GM21447 (cell line): Measurements from ENCODE around the gene OR8U1.
"Not testable (repeated sequence)": the region's sequence is repeated elsewhere in the genome, so short reads cannot be mapped to it uniquely, and the experiment has no call there.

Experiments used
- ATAC-seq: cut with Tn5 transposase; IDR thresholded peaks from one replicate; pipeline ENCODE4 v1.9.1; 2021; ENCODE audit not compliant: unreplicated experiment

Gene OR8U1

GRCh38 chr11:56375324-56375723 lies at the start of gene OR8U1:
OR8U1 (plus strand) TSS chr11:56375624; CDS start chr11:56375624, 0 bp downstream.
- no peak for ATAC-seq

DNA sequence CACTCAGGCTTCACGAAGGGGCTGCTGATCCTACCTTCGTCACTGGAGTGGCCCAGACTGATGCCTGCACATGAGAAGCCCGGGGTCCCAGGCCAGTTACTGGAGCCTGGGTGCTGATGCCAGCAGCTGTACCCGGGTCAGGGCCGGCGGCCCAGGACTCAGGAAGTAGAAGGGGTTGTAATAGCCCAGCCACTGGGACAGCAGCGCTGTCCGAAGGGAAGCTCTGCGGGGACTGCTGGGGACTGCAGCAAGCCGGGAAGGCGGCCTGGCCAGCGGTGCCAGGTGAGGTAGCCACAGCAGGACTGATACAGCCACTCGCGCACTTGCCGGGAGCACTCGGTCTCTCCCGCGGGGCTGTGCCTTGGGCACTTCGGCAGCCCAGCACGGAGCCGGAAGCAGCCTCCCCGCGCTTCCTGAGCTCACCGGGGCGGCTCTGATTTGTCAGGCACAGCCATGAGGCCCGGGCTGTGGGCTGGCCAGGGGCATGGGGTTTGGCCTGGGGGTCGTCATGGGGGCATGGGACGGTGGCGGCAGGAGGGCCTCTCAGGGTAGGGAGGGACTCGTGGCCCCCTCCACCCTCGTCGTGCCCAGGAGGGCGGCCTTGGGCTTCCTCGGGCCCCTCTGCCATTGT lies 43.4 kb upstream of the OR8U1 start:
- no peak for ATAC-seq

DNA sequence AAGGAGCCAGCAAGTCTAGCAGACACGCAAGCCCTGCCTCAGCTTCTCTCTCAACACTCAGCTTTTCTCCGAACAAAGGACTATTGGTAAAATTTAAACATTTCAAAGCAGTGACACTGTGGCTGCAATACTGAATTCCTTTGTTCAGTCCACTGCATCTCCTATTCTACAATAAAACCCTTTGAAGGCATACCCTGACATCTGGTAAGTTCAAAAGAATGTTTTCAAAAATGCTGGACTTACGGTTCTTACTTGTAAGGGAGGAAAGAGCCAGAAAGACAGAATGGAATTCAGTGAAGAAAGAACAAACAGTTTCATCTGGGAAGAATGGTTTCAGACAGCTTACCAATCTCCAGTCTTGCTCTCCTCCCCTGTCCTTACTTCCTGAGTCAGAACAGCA lies 42.3 kb upstream of the OR8U1 start:
- no peak for ATAC-seq

DNA sequence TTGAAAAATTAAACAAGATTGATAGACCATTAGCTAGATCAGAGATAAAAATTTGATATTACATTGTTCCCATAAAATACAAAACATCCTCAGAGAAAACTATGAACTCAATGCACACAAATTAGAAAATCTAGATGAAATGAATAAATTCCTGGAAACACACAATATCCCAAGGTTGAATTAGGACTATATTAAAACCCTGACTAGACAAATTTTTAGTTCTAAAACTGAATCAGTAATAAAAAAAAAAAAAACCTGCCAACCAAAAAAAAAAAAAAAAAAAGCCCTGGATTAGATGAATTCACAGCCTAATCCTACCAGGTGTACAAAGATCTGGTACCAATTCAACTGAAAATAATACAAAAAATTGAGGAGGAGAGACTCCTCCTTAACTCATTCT lies 35.1 kb upstream of the OR8U1 start:
- ATAC-seq = no peak

DNA sequence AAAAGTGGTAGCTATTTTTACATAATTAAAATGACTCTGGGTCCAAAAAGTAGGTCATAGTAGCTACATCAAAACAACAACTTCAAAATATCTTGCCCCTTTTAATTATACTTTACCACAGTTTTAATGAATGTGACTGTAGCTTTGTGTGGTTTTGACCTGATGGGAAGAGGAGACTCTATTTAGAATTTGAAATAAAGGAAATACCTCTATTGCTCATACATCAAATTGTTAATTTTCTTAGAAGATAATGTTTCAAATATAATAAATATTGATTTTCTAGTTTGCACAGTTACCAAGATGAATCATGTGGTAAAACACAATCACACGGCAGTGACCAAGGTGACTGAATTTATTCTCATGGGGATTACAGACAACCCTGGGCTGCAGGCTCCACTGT lies 29.7 kb upstream of the OR8U1 start, which contains the start of gene OR8K1:
TSS of gene OR8K1 (plus strand) at position 301 of the 400 bp plus-strand sequence. CDS start at position 301, 0 bp downstream.
- no peak for ATAC-seq

- ATAC-seq = no peak
These were observed 21.4 kb upstream of the OR8U1 start, which contains the start of gene OR8J1 for GRCh38 chr11:56353991-56354390. OR8J1 (plus strand) TSS chr11:56354291; CDS start chr11:56360247, 5,956 bp downstream.

GRCh38 chr11:56380120-56380519 lies 4.7 kb downstream of the OR8U1 start:
- no peak for ATAC-seq

GRCh38 chr11:56394381-56394780 lies 19.0 kb downstream of the OR8U1 start:
- ATAC-seq = no peak

- ATAC-seq = no peak
These were observed 20.6 kb downstream of the OR8U1 start for GRCh38 chr11:56396047-56396446.

GRCh38 chr11:56401858-56402461 lies 26.5 kb downstream of the OR8U1 start:
- not testable (repeated sequence) for ATAC-seq

DNA sequence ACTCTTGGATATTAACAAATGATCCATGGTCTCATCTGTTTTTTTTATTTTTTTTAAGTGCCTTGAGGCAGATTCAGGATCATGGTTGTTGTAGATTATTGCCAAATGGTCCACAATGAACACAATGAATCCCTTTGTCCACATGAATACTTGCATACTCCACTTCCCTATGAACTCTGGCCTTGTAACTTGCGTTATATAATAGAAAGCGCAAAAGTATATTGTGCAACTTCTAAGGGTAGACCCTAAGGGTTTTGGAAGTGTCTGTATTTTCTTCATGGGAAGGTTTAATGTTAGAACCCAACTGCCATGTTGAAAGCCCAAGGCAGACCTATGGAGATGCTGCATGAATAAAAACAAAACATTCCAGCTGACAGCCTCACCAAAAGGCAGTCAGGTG lies 29.0 kb downstream of the OR8U1 start:
- ATAC-seq = no peak

DNA sequence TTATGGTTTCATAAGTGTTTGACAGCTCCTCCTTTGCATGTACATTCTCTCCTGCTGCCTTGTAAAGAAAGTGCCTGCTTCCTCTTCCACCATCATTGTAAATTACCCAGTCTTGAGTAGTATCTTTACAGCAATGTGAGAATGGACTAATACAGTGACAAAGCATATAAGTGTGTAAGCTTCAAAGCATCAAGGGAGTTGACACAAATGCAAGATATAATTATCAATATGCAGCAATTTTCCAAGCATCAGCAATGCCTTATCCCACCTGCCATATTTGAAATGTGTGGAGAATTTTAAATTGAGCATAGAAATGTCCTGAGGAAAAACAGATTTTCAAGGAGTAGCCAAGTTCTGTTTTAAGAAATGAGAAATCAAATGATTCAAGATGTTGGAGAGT lies 35.4 kb downstream of the OR8U1 start:
- no peak for ATAC-seq

DNA sequence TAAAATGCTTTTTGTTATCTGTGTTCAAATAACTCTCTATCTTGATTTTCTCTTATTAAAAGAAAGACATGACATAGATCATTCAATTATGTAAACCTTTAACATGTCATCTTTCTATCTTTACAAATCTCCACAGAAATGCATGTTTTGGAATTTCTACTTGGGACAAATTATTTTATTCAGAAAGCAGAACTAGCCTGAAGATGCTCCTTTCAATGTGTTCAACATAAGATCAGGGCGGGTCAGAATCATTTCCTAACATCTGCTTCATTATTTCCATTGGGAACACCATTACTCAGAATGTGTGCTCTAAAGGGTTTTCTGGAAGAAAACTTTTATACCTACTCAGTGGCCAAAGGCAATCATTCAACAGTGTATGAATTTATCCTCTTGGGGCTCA lies 37.0 kb downstream of the OR8U1 start, which contains the start of gene OR5AL1:
TSS of gene OR5AL1 (plus strand) at position 301 of the 400 bp plus-strand sequence.
- no peak for ATAC-seq
